A549 (cell line): ENCODE results near the gene ANKRD13A.

Source experiments
- CTCF ChIP-seq: fragments of >200 bp; sonication (Bioruptor Twin); formaldehyde crosslinking; IDR thresholded peaks from 3 replicates; pipeline ENCODE4 v1.5.1; 2016
- ELK1 ChIP-seq: fragments of 150-350 bp; IDR thresholded peaks from 2 replicates; pipeline ENCODE4 v1.6.1; 2014; ENCODE audit warnings: low read depth, mild to moderate bottlenecking, low read length
- ESRRA ChIP-seq: fragments of 150-350 bp; IDR thresholded peaks from 2 replicates; pipeline ENCODE4 v1.6.1; 2014; ENCODE audit warnings: mild to moderate bottlenecking, low read length, borderline replicate concordance
- FOSL2 ChIP-seq, 2 experiments: fragments of 450-650 bp in 1 of 2; fragments of >200 bp in 1 of 2; sonication (Bioruptor Twin) in 1 of 2; formaldehyde crosslinking; IDR thresholded peaks; 2 replicates each; pipeline versions ENCODE4 v1.5.0 to v1.6.1; 2016 to 2020; ENCODE audit warnings: mild to moderate bottlenecking in 1 of 2, moderate library complexity in 1 of 2
- MAX ChIP-seq: IDR thresholded peaks from 2 replicates; pipeline ENCODE4 v1.6.1; 2012
- NR3C1 ChIP-seq: fragments of >200 bp; sonication (Bioruptor Twin); formaldehyde crosslinking; IDR thresholded peaks from 3 replicates; pipeline ENCODE4 v1.6.1; 2017
- PHF8 ChIP-seq: fragments of 200-600 bp; sonication (generic); IDR thresholded peaks from 2 replicates; pipeline ENCODE4 v1.6.1; 2016; ENCODE audit warnings: low read depth, mild to moderate bottlenecking, antibody characterized with exemption, moderate library complexity, borderline replicate concordance
- POLR2A ChIP-seq: IDR thresholded peaks from 2 replicates; pipeline ENCODE4 v1.6.1; 2012; ENCODE audit warnings: mild to moderate bottlenecking, low read length
- RCOR1 ChIP-seq: fragments of 150-350 bp; IDR thresholded peaks from 2 replicates; pipeline ENCODE4 v1.6.1; 2014; ENCODE audit warnings: antibody characterized with exemption, low read length, low read depth
- REST ChIP-seq: fragments of 200-600 bp; sonication (generic); IDR thresholded peaks from 2 replicates; pipeline ENCODE4 v1.6.1; 2016; ENCODE audit warnings: antibody characterized with exemption, mild to moderate bottlenecking, moderate library complexity
- SREBF2 ChIP-seq: fragments of 450-650 bp; IDR thresholded peaks from 2 replicates; pipeline ENCODE4 v1.6.1; 2014; ENCODE audit warnings: mild to moderate bottlenecking, moderate library complexity
- USF2 ChIP-seq: fragments of 450-650 bp; IDR thresholded peaks from 2 replicates; pipeline ENCODE4 v1.6.1; 2014; ENCODE audit warnings: antibody characterized with exemption
- ZSCAN20 ChIP-seq: fragments of 250-450 bp; sonication (Bioruptor Pico); IDR thresholded peaks from 2 replicates; pipeline ENCODE4 v1.8.0; 2022; ENCODE audit warnings: mild to moderate bottlenecking, moderate library complexity

GRCh38 chr12:110028323-110028722 lies 29.1 kb downstream of the ANKRD13A start:
- TF ChIP-seq CTCF (no peak), ZSCAN20 (CRISPR knock-in tag) (no peak), REST (no peak), ESRRA (no peak), POLR2A (no peak), NR3C1 (no peak), SREBF2 (no peak), RCOR1 (no peak), USF2 (no peak), ELK1 (no peak), FOSL2 (IDR thresholded peaks at IDR 0.05) (no peak), FOSL2 (CRISPR knock-in tag; IDR thresholded peaks at IDR 0.05) (no peak), MAX (no peak), PHF8 (no peak)
